Right hindlimb (tissue), 1 donor: ENCODE data around the gene CEP72.
"Not testable (repeated sequence)": the region's sequence is repeated elsewhere in the genome, so short reads cannot be mapped to it uniquely, and the experiment has no call there.

Experiments
- DNase-seq: peaks from one replicate; pipeline ENCODE4 v3.0.0-alpha.2; 2018

Gene CEP72

GRCh38 chr5:581941-582340 lies 30.2 kb upstream of the CEP72 start:
- no peak for DNase-seq

- DNase-seq = not testable (repeated sequence)
Observed at GRCh38 chr5:582445-582844, 29.7 kb upstream of the CEP72 start.

DNA sequence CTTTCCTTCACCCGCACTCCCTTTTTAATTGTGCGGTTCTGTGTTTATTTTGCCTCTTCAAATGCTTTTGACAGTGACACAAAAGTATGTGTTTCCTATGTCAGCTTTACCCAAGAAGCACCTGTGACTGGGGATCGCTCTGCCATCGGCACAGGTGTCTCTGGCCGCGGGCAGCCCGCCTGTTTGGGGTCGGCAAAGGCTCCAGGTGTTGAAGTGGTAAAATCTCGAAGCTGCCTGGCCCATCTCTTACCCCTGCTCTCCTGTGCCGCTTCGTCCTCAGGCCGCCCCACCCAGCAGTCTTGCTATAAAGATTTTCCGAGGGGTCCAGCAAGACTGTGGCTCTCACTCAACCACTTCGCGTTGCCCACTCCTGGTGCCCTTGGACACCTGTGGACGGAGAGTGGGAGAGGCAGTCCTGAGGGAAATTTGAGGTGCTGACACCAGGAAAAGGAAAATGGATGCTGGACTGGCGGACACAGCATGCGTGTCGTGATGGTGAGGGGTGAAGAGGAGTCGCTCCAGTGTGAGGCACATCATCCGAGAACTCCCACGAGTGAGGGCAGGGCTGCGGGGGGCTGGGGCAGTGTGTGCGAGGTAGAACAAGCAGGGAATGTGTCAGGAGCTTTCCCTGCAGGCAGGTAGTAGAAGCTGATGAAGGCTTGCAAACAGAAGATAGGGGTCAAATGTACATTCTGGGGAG lies 29.1 kb upstream of the CEP72 start:
- DNase-seq = no peak

DNA sequence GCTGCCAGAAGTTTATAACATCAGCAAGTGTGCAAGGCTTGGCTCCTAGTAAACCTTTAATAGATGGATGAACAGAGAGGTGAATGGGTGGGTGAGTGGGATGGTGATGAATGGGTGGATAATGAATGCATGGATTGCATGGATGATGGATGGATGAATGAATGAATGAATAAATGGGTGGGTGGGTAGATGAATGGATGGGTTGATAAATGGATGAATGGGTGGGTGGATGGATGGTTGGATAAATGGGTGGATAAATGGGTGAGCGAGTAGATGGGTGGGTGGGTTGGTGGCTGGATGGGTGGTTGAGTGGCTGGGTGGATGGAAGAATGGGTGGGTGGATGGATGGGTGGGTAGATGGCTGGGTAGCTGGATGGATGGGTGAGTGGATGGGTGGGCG lies 28.5 kb upstream of the CEP72 start:
- DNase-seq = no peak

- no peak for DNase-seq
Observed at GRCh38 chr5:584216-584615, 27.9 kb upstream of the CEP72 start.

DNA sequence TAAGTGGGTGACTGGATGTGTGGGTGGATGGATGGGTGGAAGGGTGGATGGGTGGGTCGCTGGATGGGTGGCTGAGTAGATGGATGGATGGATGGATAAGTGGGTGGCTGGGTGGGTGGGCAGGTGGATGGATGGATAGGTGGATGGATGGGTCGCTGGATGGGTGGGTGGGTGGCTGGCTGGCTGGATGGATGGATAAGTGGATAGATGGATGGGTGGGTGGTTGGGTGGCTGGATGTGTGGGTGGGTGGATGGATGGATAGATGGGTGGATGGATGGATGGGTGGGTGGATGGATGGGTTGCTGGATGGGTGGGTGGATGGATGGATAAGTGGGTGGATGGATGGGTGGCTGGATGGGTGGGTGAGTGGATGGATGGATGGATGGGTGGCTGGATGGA lies 27.3 kb upstream of the CEP72 start:
- no peak for DNase-seq

DNA sequence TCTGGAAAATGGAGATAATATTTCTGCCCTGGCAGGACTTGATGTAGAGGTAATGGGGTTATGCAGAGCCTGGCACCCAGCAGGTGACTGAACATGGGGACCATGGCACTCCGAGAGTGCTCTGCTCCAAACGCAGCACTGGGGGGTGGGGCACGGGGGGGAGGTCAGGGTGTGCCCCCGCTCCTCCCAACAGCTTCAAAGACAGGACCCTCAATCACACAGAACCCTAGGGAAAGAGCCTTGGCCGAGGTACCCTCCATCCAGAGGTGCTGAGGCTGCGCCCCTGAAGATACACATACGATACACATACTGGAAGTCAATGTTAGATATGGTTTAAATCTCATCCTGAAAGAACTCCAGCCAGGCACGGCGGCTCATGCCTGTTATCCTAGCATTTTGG lies 26.6 kb upstream of the CEP72 start:
- DNase-seq = no peak

- DNase-seq = no peak
Observed at GRCh38 chr5:585962-586628, 26.0 kb upstream of the CEP72 start.

GRCh38 chr5:586751-587285 lies 25.3 kb upstream of the CEP72 start:
- no peak for DNase-seq

DNA sequence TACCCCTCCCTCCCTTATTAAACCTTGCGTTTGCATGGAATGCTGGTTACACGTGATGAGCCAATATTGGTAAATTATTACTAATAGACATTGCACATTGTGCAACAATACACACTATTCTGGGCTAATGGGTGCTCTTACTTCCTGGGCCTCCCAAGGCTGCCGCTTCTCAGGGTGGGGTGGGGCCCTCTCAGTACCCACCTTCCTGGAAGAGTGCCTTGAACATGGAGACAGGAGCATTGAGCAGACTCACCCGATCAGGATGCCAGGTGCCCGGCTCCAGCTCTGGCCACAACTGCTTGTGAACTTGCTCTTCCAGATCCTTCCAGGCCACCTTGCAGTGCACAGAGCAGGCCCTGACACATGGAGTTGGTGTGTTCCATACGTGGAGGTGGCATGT lies 24.7 kb upstream of the CEP72 start:
- DNase-seq = no peak

DNA sequence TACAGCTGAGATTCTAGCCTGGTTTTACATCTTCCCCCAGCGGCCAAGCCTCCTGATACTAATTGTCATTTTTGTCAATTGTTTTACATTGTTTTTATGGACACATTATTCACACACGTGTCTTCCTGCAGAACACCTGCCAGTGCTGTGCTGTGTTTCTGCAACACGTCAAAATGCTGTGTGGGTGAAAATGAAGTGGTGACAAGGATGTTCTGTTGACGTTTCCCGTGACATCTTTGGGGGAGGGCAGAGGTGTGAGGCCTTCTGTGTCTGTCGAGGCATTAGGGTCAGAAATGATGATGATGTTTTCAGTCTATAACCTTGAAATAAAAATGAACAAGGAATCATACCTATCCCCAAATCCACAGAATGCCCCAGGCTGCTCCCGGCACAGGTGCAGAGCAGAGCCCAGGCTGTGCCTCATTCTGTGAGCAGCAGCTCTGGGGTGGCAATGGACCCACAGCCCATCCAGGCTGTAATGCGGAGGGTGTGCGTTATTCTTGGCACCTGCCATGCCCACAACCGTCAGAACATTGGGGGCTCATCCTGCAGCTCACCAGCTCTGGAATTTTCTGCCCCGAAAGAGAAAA lies 23.6 kb upstream of the CEP72 start:
- no peak for DNase-seq

- no peak for DNase-seq
Observed at GRCh38 chr5:589173-589572, 23.0 kb upstream of the CEP72 start.

- DNase-seq = peak; percentile 12
Observed at GRCh38 chr5:589588-589987, 22.6 kb upstream of the CEP72 start.

DNA sequence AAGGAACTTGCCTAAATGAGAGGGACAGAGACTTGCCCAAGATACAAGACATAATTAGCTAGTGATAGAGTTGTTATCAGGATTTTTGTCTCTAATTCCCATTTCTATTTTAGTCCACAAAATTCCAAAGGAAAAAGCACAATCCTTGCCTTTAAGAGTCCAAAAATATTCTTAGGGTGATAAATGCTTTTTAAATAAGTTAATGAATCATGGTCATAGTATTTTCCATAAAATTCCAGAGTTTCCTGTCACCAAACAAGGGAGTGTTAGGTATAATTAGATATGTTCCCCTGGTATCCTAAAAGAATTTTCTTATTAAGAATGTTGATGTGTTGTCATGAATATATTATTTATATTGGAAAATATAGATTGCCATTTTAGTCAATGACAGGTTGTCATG lies 21.8 kb upstream of the CEP72 start:
- no peak for DNase-seq

- no peak for DNase-seq
Observed at GRCh38 chr5:591746-592145, 20.4 kb upstream of the CEP72 start.

DNA sequence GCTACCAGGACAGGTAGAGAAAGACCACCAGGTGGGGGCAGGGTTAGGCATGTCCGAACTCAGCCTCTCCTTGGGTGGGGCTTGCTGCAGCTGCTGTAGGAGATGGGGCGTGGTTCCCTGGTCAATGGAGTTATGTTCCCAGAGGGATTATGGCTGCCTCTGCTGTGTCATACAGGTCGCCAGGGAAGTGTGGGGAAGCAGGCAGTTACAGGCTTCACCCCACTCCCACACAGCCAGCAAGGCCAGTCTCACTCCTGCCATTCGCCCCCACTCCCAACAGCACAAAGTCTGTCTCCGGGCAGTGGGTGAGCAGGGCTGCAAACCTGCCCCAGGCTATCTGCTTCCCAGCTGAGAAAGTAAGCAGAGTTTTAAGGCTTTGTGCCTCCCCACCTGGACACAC lies 20.0 kb upstream of the CEP72 start:
- no peak for DNase-seq

GRCh38 chr5:593511-593910 lies 18.6 kb upstream of the CEP72 start:
- DNase-seq = no peak

DNA sequence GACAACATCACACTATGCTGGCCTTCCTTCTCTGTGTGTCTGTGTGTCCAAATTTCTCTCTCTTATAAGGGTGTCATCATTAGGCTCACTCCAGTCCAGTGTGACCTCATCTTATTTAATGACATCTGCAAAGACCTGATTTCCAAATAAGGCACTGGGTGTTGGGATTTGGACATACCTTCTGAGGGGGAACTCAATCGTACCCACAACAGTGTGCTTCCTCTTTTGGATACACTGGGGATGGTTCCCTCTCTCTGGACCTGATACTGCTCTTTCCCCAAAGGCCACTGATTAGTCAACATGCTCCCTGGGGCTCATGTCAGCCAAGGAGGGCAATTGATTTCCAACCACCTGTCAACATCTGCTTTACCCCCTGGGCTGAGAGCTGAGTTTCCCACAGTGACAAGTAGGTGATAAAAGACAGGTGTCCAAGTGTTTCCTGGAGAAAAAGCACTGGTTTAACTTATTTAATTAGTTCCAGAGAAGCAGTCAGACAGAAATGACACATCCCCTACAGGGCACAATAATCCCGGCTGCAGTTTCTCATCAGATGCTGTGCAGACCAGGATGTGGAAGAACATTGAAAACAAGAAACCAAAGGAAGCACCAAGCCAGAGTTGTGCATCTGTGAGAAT lies 17.8 kb upstream of the CEP72 start:
- DNase-seq = no peak

DNA sequence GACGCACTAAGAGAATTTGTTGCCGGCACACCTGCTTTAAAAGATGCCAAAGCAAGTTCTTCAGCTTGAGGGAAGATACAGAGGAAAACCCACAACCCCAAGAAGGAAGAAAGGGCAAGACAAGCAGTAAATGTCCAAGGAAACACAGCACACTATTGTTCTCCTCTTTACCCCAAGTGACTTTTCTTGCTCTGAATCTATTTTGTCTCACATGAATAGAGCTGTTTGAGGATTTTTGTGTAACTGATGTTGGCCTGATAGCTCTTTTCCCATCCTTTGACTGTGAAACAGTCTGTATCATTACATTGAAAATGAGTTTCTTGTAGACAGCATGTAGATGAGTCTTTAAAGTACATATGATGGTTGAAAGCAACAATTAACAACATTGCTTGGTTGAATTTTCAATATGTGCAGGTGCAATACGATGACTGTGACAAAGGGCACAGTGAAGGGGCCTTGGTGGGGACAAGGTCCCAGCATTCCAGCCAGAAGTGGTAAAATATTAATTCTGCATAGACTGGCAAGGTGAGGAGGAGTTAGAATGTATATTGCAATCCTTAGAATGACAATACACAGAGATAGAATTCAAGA lies 16.8 kb upstream of the CEP72 start:
- no peak for DNase-seq

GRCh38 chr5:597871-598563 lies 14.1 kb upstream of the CEP72 start:
- no peak for DNase-seq

DNA sequence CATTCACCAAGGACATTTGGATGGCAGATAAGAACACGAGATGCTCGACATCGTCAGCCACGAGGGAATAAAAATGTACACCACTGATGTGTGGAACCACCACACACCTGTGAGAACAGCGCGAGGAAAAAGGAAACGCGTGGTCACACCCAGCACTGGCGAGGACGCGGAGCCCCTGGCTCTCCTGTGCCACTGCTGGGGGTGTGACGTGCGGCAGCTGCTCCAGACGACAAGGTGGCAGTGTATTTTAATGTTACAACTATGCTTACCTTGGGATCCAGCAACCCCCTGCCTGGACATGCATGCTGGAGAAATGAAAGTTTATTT lies 13.6 kb upstream of the CEP72 start:
- no peak for DNase-seq

DNA sequence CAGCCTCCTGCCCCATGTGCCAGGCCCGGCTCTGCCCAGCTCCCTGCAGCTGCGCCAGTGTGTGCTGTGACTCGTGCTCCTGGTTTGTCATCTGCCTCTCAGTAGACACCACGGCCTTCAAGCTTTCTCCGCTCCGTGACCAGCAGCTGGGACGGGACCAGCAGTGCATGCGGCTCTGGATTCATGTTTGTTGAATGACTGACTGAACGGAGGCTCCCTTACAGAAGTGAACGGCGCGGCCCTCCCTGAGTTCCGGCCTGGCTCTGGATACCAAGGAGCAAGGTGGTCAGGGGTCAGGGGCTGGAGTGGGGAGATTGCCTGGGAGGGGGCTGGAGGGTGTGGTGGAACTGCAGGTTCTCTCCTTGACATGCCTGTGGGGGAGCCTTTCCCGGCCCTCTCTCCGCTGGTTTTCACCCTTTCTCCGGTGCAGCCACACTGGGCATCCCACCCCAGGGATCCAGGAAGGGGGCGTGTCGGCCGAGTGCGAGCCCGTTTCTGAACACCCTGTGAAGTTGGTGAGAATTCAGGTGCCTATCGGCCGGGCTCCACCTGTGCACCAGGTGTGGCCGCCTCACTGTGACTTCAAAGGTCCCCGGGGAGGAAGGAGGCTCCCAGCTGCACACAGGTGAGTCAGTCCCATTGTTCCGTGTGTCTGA lies 11.1 kb upstream of the CEP72 start:
- no peak for DNase-seq
